Measurements from ENCODE around the gene NFIB.

DNA sequence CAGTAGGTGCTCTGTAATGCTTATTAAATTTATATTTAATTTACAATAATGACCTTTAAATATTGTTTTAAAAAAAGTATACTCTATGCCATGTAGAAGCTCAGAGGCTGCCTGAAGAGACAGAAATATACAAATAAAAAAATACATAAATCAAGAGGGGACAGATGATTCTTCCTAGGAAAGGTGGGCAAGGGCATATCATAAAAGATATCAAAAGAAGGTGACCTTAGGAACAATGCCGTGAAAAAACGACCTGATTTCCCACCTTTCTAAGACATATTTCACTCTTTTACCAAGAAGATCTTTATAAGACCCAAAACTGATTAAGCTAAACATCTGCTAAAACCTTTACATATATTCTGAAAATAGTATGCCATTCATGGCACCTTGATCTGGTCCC is 128.9 kb downstream of the NFIB start:
- TF ChIP-seq, protein P1, sequence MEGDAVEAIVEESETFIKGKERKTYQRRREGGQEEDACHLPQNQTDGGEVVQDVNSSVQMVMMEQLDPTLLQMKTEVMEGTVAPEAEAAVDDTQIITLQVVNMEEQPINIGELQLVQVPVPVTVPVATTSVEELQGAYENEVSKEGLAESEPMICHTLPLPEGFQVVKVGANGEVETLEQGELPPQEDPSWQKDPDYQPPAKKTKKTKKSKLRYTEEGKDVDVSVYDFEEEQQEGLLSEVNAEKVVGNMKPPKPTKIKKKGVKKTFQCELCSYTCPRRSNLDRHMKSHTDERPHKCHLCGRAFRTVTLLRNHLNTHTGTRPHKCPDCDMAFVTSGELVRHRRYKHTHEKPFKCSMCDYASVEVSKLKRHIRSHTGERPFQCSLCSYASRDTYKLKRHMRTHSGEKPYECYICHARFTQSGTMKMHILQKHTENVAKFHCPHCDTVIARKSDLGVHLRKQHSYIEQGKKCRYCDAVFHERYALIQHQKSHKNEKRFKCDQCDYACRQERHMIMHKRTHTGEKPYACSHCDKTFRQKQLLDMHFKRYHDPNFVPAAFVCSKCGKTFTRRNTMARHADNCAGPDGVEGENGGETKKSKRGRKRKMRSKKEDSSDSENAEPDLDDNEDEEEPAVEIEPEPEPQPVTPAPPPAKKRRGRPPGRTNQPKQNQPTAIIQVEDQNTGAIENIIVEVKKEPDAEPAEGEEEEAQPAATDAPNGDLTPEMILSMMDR (IDR thresholded peaks at IDR 0.05; ENCODE audit: insufficient read depth, low read depth, low read length) = no peak
- TF ChIP-seq EZH2 (IDR thresholded peaks at IDR 0.05; ENCODE audit: insufficient read depth, low read length) = no peak
